NCI-H2081 treated with DMSO at 0.1 percent for 48 hours (cell line): ENCODE measurements around the gene LEKR1.

ENCODE experiments used
- DNase-seq: peaks from one replicate; lab custom pipeline; 2025; lab: John Stamatoyannopoulos, UW

Gene LEKR1

DNA sequence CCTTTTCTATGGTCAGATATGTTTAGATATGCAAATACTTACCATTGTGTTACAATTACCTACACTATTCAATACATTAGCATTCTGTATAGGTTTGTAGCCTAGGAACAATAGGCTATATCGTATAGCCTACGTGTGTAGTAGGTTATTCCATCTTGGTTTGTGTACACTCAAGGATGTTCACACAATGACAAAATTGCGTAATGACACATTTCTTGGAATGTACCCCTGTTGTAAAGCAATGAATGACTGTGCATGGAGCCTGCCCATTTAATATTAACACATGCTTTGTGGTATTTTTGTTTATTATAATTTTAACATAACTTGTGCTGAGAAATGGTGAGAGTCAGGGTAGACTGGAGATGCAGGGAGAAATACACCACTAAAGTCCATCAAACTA is 154.9 kb downstream of the LEKR1 start:
- no peak for DNase-seq

DNA sequence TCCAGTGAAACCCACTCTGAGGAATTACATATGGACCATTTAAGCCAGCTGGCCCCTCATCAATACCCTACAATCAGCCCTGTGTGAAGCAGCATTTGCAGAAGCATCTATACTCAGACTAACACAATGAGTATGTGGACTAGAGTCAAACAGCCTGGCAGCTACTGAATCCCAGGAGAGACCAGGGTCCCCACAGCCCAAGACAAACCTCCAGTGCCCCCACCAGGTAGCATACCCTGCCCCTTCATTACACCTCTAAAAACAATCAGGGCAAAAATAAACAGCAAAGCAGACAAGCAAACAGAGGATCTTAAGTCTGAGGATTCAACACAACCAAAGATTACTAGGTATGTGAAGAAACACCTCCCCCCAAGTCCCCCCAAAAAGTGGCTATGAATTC is 157.4 kb downstream of the LEKR1 start:
- no peak for DNase-seq

DNA sequence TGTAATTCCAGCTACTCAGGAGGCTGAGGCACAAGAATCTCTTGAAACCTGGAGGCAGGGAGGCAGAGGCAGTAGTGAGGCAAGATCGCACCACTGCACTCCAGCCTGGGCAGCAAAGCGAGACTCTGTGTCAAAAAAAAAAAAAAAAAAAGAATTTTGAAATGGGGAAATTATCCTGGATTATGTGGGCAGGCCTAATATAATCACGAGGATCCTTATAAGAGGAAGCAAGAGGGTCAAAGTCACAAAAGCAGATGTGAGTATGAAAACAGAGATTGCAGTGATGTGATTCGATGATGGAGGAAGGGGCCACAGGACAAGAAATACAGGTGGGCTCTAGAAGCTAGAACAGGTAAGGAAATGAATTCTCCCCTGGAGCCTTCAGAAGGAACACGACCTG is 159.6 kb downstream of the LEKR1 start:
- DNase-seq: no peak

DNA sequence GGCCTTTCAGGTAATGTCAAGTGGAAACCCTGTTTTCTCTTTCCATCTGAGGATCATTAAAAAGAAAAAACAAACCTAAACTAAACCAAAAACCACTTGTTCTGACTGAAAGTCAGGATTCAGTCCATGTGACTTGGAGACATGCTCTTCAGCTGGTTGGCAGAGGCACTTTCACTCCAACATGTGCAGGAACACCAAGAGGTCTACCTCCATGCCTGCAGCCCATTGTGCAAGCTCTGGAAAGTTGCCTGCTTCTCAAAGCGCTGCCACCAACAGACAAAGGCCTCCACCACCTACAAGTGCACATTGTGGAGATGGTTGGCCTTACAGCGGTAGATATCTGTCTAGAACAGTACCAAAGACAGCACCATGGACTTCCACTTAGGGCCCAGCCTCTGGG is 161.8 kb downstream of the LEKR1 start:
- DNase-seq: no peak

DNA sequence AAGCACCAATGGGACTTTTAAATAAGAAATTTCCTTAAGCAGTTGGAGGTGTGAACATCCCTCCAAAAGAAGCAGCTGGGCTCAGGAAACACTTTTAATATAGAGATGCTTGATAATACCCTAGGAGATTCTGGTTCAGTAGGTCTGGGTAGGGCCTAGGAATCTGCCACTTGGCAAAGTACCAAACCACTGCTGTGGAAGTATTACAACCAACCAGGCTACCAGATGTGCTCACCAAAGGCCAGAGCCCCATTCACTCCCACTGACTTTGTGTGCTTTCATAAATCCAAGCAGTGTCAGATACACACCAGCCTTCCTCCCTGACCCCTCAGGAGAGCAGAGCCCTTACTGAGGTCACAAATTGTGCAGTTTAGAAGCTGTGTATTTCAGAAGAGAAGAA is 171.2 kb downstream of the LEKR1 start:
- DNase-seq: no peak

- no peak for DNase-seq
Measured at GRCh38 chr3:157001221-157001957, 175.2 kb downstream of the LEKR1 start.

DNA sequence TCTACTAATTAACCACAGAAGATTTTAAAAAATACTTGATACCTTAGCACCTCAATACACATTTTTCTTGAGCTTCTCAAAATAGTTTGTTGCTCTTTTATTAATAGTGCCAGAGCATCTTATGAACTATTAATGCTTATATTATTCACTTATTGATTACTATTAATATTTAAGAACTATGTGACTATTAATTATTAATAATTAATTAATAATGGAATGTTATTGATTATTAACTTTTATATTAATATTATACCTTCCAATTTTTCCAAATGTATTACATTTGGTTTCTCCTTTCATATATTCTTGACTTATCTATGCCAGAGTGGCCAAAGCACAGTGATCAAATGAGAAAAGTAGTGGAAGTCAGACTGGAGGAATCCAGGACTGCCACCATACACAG is 195.5 kb downstream of the LEKR1 start:
- no peak for DNase-seq

DNA sequence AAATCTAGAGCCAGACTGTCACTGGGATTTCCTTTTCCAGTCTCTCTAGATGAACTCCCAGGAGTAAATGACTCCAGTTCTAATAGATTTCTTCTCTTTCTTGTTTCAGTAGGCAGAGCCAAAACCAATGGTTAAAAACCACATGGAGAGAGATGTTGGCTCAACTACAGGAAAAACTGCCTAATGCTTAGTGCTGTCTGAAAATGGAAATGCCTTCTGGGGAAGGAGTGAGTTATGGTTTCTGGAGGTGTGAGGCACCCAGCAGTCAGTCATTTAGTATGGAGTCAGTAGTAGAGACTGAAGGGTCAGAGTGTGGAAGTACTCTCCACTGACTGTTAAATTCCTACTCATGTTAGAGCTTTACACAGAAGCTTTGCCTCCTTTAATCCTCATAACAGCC is 197.1 kb downstream of the LEKR1 start:
- no peak for DNase-seq

- DNase-seq: no peak
Measured at GRCh38 chr3:157026091-157026490, 199.9 kb downstream of the LEKR1 start.

DNA sequence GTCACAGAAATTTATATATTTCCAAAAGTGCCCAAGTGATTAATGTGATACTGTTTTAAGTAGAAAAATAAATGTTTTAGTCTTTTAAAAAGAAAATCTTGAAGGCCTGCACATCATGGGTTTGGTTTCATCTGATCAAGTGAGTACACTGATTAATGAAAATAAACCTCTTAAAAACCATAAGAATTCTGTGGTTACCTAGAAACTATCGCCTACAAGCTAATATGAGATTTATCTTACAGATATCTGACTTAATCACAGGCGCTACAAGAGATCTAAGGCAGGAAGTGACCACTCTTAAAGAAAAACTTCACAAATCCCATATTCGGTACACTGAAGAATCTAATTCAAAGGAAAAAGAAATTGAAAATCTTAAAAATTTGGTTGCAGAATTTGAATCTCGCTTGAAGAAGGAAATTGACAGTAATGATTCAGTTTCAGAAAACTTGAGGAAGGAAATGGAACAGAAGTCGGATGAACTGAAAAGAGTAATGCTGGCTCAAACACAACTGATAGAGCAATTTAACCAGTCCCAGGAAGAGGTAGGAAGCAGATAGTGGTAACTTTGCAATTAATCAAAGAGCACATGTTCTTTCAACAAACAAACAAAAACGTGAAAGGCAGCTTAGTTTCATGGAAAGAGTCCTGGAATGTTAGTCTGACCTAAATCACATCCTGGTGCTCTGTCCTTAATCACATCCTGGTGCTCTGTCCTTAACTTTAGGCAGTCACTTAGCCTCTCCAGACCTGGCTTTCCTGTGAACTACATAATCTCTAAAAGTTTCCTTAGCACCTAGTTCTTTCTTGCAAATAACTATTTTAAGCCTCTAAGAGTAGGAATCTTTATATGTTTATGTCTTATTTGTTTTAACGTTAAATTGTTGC is 201.9 kb downstream of the LEKR1 start:
- no peak for DNase-seq

- no peak for DNase-seq
Measured at GRCh38 chr3:157029365-157029790, 203.2 kb downstream of the LEKR1 start.

DNA sequence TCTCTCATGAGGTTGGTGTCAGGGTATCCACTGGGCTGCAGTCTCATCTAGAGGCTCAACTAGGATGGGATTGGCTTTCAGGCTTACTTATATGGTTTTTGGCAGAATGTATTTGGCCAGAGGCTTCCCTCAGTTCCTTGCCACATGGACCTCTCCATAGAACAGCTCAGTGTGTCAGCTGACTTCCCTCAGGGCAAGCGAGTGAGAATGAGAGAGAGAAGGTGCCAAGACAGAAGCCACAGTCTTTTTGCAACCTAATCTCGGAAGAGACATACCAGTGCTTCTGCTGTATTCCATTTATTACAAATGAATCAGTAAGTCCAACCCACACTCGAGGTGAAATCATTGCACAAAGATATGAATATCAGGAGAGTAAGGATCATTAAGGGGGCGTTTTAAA is 204.6 kb downstream of the LEKR1 start:
- DNase-seq: no peak

- no peak for DNase-seq
Measured at GRCh38 chr3:157033001-157033400, 206.8 kb downstream of the LEKR1 start.

GRCh38 chr3:157040456-157040855 is 214.3 kb downstream of the LEKR1 start:
- no peak for DNase-seq

DNA sequence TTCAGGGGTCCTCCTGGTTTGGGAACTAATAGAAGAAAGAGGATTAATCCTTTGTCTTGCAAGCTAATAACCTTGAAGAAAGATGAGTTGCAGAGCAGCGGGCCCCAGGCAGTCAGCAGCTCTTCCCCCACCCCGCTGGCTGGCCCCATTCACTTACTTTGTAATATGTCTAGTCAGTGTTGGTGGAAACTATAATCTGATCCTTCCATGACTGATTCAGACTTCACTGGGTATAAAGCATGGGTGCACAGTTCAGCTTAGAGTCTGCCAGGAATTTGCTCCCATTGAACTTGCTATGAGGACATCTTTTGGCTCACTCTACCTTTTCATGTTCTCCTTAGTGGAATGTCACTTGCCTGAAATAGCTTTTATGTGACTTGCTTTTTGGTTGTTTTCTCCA is 216.1 kb downstream of the LEKR1 start:
- no peak for DNase-seq

DNA sequence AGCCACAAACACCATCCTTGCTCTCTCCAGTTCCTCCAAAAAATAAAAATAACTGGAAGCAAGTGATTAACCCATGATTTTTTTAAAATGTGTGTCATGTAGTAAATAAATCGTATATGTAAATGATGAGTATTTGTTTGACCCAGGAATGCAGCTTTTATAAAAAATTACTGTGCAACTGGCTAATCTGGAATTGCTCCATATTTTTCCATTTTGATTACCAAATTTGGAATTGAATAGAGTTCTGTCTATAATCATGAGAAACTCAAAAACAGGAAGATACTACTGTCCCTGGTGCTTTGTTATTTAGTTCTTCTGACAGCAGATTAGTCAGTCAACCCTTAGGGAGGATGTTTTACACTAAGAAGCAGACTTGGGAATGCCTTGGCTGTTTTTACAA is 217.6 kb downstream of the LEKR1 start:
- no peak for DNase-seq

DNA sequence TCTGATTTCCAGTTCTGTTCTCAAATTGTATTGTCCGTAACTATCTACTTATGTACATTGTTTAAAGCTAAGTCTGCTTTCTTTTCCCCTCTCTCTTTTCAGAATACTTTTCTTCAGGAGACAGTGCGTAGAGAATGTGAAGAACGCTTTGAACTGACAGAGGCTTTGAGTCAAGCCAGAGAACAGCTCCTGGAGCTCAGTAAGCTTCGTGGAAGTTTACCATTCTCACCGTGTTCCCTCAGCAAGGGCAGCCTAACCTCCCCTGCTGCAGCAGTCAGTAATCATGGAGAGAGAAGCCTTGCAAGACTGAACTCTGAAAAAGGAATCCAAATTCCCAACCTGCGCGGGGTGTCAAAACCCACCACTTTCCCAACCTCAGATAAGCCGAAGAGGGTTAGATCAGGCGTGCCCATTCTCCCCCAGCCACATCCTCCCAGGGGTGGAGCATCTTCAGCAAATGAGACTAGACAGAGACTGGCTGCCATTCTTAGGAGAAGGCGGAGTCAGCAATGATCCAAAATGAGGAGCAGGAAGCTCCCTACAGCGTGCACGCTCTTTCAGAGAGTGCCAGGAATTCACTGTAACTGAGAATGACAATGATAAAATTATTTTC is 219.2 kb downstream of the LEKR1 start:
- DNase-seq: no peak

DNA sequence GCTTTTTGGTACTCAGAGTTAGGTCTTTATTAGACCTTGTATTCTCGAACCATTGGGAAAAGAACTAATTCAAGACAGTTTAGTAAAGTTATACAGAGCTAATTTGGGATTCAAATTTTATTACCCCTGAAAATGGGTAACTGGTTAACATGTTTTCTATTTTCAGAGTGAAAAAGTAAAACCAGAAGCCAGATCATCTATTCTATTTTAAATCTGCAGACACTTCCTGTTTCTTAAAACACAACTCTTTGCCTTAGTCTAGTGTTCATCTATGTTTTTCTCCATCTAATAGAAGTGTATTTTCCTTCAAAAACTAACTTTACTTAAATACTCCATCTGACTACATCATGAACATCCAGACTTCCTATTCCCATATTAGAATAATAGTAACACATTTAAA is 220.4 kb downstream of the LEKR1 start:
- DNase-seq: no peak

DNA sequence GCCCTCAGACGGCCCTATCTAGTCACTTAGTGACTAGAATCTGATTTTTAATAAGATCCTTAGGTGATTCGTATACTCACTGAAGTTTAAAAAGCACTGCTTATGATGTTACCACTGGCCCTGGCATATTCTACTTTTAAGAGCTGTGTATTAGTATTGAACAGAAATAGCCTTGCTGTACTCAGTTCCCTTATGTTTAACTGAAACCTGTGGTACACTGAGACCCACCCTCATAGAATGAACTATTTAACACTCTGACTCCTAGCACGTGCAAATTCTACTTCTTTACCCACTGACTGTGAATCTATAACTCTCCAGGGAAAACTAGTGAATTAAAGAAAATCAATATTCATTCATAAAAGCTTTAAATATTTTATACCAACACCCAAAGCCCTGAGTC is 224.9 kb downstream of the LEKR1 start:
- no peak for DNase-seq

DNA sequence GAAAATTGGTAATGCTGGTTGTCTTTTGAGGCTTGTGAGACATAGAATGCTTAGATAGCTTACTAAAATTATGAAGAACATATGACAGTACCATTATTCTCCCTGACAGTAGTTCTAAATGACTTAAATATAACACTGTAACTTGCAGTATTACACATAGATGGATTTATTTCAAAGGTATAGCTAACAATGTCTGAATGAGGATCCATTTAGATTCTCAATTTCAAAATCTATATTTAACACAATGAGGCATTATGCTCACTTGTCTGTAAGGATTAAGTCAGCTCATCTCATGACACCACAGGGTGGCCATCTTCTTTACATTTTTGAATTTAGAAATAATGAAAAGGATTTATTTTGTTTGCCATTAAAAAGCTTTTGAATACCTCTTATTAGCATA is 225.4 kb downstream of the LEKR1 start:
- DNase-seq: no peak

GRCh38 chr3:157056035-157056434 is 229.9 kb downstream of the LEKR1 start:
- no peak for DNase-seq

- DNase-seq: no peak
Measured at GRCh38 chr3:157058392-157059071, 232.4 kb downstream of the LEKR1 start.
